Stomach (tissue), 4 donors: ENCODE data around the gene RAD21L1.

Experiments
- EP300 ChIP-seq: sonication (generic); formaldehyde crosslinking; IDR thresholded peaks from one replicate; pipeline ENCODE4 v1.6.1; 2017; ENCODE audit warnings: antibody characterized with exemption
- POLR2A ChIP-seq, 4 donors: fragments of 450-650 bp; IDR thresholded peaks; one replicate each; pipeline ENCODE4 v1.6.1; 2016; ENCODE audit warnings: antibody characterized with exemption in 4 of 4, control low read depth in 2 of 4, mild to moderate bottlenecking in 1 of 4, moderate library complexity in 1 of 4
- TF ChIP-seq, protein P1 (sequence below), 7 experiments: fragments of 450-650 bp in 4 of 7; fragments of 200-600 bp in 3 of 7; sonication (generic) in 3 of 7; IDR thresholded peaks; one replicate each; pipeline ENCODE4 v1.5.1; 2016 to 2019; ENCODE audit warnings: antibody characterized with exemption in 7 of 7, control low read depth in 2 of 7, mild to moderate bottlenecking in 1 of 7

- TF ChIP-seq, protein P1, sequence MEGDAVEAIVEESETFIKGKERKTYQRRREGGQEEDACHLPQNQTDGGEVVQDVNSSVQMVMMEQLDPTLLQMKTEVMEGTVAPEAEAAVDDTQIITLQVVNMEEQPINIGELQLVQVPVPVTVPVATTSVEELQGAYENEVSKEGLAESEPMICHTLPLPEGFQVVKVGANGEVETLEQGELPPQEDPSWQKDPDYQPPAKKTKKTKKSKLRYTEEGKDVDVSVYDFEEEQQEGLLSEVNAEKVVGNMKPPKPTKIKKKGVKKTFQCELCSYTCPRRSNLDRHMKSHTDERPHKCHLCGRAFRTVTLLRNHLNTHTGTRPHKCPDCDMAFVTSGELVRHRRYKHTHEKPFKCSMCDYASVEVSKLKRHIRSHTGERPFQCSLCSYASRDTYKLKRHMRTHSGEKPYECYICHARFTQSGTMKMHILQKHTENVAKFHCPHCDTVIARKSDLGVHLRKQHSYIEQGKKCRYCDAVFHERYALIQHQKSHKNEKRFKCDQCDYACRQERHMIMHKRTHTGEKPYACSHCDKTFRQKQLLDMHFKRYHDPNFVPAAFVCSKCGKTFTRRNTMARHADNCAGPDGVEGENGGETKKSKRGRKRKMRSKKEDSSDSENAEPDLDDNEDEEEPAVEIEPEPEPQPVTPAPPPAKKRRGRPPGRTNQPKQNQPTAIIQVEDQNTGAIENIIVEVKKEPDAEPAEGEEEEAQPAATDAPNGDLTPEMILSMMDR (IDR thresholded peaks at IDR 0.05), result no peak
- TF ChIP-seq POLR2A (IDR thresholded peaks at IDR 0.05), result no peak
- TF ChIP-seq EP300, result no peak
These were observed 19.7 kb downstream of the RAD21L1 start for GRCh38 chr20:1245578-1245977.
